Right ventricle myocardium superior (tissue), 1 donor: ENCODE data around the gene TMEM245. TPM values are rescaled to one million over a fixed set of nuclear protein-coding genes. Genes with fewer than 3 reads are reported as not detected.

Experiments used
- ATAC-seq: fragments of 200-7000 bp; cut with Tn5 transposase; one replicate; pipeline ENCODE4 v1.9.1; 2020; ENCODE audit warnings: mild to moderate bottlenecking; ENCODE audit not compliant: poor library complexity
- DNase-seq: peaks from one replicate; pipeline ENCODE4 v3.0.0-alpha.2; 2020
- intact Hi-C: fragments of 100-400 bp; cut with DNase I; formaldehyde crosslinking; loops from one replicate; pipeline ENCODE4 v1.11.2; 2022
- total RNA-seq: library from RNA; stranded (reverse); fragmentation: NEBNext Ultra II Directional; extraction: Animal tissue kit (Norgen Biotek cat#: 25700); gene quantifications from one replicate; pipeline ENCODE4 v1.2.1, GENCODE V29; 2021
- donor health status: DM: no; HTN: yes; CAD: no; lungs with severe emphysema.

The TMEM245 gene
- total RNA-seq, 1 donor from 2014 or later: 102 TPM

GRCh38 chr9:109037946-109038715 lies 81.6 kb downstream of the TMEM245 start:
- DNase-seq (no peak), ATAC-seq (no peak)
- intact Hi-C loops: no loop called here

- intact Hi-C loops: no loop called here
Measured at GRCh38 chr9:109036744-109037680, 82.7 kb downstream of the TMEM245 start.

GRCh38 chr9:109035684-109036423 lies 83.9 kb downstream of the TMEM245 start:
- DNase-seq: no peak

More at GRCh38 chr9:109036744-109037680, 82.7 kb downstream of the TMEM245 start:
- DNase-seq: no peak
- ATAC-seq: peak; percentile 37

GRCh38 chr9:109033941-109034700 lies 85.6 kb downstream of the TMEM245 start:
- ATAC-seq: no peak
- intact Hi-C loops: no loop called here
- DNase-seq: no peak

More at GRCh38 chr9:109035684-109036423, 83.9 kb downstream of the TMEM245 start:
- ATAC-seq: peak; percentile 67
- intact Hi-C loops: no loop called here

GRCh38 chr9:109031241-109031640 lies 88.5 kb downstream of the TMEM245 start:
- DNase-seq: no peak
- intact Hi-C loops: no loop called here
- ATAC-seq: no peak

GRCh38 chr9:109030426-109030825 lies 89.3 kb downstream of the TMEM245 start:
- ATAC-seq (no peak), DNase-seq (no peak)
- intact Hi-C loops: no loop called here

GRCh38 chr9:109028457-109028856 lies 91.3 kb downstream of the TMEM245 start:
- no peak for ATAC-seq
- DNase-seq: no peak
- intact Hi-C loops: no loop called here

GRCh38 chr9:109027176-109027575 lies 92.6 kb downstream of the TMEM245 start:
- intact Hi-C loops: no loop called here
- ATAC-seq (no peak), DNase-seq (no peak)

GRCh38 chr9:109026306-109026705 lies 93.4 kb downstream of the TMEM245 start:
- intact Hi-C loops: no loop called here
- no peak for ATAC-seq
- DNase-seq: no peak

GRCh38 chr9:109022873-109023272 lies 96.9 kb downstream of the TMEM245 start:
- ATAC-seq: peak; percentile 36
- intact Hi-C loops: no loop called here
- DNase-seq: no peak

- intact Hi-C loops: no loop called here
- ATAC-seq (peak; percentile 54), DNase-seq (no peak)
Measured at GRCh38 chr9:109020581-109021511, 98.9 kb downstream of the TMEM245 start.

- DNase-seq (no peak), ATAC-seq (no peak)
- intact Hi-C loops: no loop called here
Measured at GRCh38 chr9:109020113-109020512, 99.6 kb downstream of the TMEM245 start.

GRCh38 chr9:109019420-109019819 lies 100.3 kb downstream of the TMEM245 start:
- ATAC-seq (no peak), DNase-seq (no peak)
- intact Hi-C loops: loop anchor here (10.0 kb wide), 1 partner anchor 85 kb away; the partner anchor contains the start of genes ABITRAM and ELP1

GRCh38 chr9:109017493-109017892 lies 102.3 kb downstream of the TMEM245 start:
- intact Hi-C loops: loop anchor here (10.0 kb wide), 1 partner anchor 83 kb away; the partner anchor contains the start of genes ABITRAM and ELP1
- DNase-seq (no peak), ATAC-seq (no peak)

- DNase-seq (no peak), ATAC-seq (no peak)
- intact Hi-C loops: loop anchor here (10.0 kb wide), 1 partner anchor 82 kb away; the partner anchor contains the start of genes ABITRAM and ELP1
Measured at GRCh38 chr9:109017061-109017460, 102.7 kb downstream of the TMEM245 start.

- ATAC-seq (no peak), DNase-seq (no peak)
- intact Hi-C loops: loop anchor here (10.0 kb wide), 1 partner anchor 81 kb away; the partner anchor contains the start of genes ABITRAM and ELP1
Measured at GRCh38 chr9:109016132-109016531, 103.6 kb downstream of the TMEM245 start.
